TTC549 (cell line): ENCODE results near the gene LOX.

Experiments
- FAIRE-seq: peaks from 2 replicates; lab custom pipeline; 2012; peaks lifted over from hg19 to GRCh38; lab: Jason Lieb, UNC

LOX gene, protein sequence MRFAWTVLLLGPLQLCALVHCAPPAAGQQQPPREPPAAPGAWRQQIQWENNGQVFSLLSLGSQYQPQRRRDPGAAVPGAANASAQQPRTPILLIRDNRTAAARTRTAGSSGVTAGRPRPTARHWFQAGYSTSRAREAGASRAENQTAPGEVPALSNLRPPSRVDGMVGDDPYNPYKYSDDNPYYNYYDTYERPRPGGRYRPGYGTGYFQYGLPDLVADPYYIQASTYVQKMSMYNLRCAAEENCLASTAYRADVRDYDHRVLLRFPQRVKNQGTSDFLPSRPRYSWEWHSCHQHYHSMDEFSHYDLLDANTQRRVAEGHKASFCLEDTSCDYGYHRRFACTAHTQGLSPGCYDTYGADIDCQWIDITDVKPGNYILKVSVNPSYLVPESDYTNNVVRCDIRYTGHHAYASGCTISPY

DNA sequence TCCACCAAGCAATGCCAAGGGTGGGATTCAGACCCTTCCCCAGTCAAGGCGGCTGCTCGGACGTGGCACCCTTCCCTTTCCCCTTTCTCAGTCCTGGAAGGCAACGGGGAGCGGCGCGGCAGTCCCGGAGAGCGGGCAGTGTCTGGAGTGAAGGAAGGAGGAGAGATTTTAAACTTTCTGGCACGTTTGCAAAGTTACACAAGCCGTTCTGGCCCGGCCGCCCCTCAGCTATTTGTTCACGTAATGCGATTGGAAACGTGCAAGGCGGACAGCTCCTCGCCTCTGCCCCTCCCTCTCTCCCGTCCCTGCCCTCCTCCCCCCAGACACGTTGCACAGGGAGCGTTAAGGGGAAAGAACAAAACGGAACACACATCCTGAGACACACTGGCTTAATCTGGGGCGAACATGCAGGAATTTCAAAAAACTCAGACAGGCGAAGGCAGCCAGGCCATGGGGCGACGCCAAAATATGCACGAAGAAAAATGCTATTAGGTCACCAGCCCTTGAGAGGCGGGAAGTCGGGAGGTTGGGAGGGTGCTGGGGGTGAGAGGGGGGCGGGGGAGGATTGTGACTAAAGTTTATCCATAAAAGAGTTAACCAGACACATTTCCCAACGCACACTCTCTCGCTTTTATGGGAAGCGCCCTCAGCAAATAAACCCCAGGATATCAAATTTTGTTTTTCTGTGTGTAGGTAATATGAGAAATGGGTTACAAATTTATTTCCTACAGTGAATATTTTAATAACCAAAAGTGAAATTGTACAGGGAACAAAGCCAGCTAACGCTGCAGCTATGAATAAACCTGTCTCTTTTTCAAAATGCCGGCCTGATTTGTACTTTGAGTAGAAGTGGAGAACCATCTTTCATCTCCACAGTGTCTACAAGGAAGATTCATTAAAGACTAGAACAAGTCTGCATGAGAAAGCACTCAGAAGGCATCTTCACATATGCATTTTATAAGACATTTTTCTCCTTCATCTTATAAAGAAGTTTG, at the start of gene LOX:
LOX (minus strand) TSS at position 144 of the 995 bp plus-strand sequence. CDS start 274 bp downstream, outside the sequence.
- no peak for FAIRE-seq

DNA sequence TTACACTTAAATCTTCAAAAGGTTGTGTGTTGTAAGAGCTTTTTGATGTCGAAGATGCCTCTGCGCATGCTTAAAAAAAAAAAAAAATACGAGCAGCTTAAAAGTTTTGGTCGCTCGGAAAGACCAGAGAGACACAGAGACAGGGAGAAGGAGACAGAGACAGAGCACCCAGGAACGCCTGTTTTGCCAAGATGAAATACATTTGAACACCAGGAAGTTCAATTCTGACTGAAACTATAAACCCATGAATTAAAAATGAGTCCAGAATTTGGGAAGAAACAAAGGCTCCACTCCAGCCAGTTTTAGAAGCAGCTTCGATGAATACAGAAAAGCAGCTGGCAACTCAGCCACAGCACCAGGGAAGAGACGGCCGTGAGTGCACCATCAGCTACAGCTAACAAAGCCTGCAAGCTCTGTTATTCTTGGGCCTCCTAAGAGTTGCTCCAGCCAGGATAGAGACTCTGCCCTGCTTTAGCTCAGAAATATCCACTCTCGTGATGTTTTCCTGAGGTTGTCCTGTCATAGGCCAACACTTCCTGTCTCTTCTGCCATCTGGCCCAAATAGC, 48.8 kb upstream of the LOX start:
- no peak for FAIRE-seq

DNA sequence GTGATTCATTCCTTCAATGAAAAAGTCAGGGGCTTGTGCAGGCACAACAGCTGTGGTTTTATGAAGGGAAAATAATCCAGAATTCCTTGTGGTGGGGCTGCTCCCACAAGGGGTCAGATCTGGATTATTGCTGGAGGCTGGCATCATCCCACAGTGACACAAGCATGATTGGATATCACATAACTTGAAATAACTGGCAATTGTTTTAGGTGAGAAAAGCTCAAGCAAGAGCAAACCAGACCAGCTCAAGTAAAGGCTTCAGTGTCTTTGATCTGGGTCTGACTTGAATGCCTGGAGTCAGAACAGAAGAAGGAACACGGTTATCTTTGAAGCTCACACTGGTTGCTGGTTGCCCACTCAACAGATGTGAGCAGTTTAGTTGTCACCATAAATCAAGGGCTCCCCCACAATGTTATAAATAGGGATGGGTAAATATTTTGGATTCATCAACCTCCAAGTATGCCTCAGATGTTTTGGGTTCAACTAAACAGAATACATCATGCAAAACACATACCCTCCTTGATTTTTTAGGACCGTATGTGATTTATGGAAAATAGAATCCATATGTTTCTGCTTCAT, 48.2 kb upstream of the LOX start:
- no peak for FAIRE-seq

DNA sequence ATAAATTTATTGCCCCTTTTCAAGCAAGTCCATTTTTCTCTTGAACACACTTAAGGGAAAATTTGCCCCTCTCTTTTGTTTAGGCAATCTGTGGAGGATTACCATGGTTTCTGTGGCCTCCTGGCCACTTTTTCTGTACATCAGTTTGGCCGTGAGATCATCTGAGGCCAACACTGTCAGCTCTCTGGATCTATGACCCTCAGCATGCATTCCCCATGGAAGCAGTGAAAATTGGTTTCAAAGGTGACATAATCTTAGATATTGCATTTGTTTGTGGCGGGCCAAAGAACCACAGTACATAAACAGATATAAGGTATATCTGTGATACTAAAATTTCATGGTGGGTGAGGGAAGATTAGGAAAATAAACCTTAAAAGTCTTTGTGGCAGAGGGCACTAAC, 46.7 kb upstream of the LOX start:
- no peak for FAIRE-seq

DNA sequence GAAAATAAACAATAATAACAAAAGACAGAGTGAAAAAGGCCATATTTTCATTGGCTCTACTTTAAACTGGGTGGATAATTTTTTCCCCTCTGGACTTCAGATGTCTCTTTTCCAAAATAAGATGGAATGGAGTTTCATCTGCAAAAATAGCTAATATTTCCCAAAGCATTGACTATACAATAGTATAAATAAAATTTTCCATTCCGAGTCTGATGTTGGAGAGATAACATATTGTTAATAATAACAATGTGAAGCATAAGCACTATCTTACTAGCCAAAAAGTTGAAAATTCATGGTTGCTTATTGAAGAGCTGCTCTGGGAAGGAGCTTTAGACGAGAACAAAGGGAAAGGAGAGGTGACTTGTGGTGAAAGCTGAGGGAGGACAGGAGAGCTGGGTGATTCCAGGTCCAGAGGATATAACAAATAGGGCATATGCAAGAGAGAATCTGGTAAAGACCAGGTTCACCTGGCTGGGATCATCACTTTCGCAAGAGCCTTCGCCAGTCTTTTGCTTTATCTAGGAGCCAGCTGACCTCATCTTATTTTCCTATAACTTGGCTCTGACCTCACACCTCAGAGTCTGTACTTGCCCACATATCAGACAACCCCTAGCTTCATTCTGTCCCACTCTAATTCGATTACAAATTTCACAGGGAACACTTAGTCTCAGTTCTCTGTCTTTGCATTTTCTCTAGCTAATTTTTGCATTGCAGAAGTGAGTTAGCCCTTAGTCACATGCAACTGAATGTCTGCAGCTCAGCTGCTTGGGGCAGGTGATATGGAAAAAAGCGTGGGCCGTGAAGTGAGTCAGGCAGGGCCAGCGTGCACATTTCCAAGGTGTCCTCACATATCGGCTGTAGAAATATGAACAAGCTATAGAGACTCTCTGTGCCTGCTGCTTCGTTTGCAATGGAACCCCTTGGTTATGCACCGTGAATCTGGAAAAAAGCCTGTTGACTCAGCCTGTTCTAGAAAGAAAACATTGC, 43.7 kb upstream of the LOX start:
- no peak for FAIRE-seq

DNA sequence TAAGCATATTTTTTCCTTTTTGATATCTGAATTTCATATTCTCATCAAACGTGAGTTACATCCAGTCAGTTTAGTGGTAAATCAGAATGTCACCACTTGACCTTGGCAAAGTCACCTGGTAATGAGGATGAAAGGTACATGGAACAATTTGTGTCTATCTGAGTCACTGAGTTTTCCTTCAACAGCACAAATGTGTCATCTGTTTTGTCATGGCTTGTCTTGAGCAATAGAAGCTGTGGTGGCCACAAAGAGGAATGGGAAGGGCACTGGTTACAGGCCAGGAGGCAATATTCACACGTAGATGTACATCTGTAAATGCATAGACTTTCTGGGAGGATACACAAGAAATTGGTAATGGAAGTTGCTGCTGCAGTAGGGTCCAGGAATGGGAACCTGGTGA, 42.9 kb upstream of the LOX start:
- FAIRE-seq: no peak

DNA sequence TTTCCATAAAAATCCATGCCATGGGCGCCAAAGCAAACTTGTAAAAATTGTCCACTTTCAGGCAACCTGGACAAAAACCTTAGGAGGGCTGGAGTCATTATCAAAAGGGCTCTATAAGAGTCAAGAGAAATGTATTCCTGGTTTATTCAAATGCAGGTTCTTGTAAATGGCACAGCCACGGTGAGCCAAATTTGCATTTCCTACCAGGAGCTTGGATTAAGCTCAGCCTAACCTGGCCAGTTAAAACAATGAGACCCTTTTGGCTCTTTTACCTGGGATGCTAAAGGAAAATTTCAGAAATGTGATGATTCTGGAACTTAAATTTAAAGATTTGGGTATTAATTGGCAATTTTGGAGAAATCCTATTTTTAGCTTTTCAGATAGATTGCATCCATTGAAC, 42.4 kb upstream of the LOX start:
- FAIRE-seq: no peak

DNA sequence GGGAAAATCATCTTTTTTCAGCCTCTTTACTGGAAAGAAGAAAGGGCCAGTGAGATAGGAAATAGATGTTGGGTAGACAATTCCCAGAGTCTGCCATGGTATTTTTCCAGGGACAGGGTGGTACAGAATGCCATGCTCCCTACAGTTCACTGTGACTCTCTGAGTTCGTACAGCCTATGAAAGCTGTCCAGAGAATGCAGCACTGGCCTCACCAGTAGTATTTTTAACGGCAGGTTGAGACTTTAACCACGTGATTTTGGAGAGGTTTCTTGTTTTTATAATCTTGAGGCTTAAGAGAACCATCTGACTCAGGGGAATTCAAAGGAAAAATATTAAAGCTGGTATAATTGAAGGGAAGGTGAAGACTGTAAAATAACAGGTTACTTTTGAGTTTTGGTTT, 41.1 kb upstream of the LOX start:
- no peak for FAIRE-seq

DNA sequence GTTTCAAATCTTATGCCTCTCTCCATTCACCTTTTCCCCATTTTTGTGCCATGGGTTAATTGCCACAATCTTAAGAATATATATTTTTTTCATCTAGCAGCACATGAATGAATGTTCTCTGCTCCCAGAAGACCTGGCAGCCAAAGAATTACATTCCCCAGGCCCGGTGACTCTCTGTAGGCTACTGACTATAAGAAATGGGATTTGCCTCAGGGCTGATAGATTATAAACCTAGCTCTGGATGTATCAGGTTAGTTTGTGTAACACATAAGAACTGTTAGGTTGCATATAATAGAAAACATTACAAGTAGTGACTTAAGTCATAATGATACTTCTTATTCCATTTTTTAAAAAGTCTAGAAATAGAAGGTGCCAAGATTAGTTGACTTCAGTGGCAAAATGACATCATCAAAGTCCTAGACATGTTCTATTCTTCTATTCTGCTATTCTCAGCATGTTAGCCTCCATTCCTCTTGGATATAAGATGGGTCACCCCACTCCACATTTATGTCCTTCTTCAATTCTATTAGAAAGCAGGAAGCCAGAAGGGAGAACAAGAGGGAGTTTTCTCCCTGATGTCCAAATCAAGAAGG, 40.4 kb upstream of the LOX start:
- FAIRE-seq: no peak

DNA sequence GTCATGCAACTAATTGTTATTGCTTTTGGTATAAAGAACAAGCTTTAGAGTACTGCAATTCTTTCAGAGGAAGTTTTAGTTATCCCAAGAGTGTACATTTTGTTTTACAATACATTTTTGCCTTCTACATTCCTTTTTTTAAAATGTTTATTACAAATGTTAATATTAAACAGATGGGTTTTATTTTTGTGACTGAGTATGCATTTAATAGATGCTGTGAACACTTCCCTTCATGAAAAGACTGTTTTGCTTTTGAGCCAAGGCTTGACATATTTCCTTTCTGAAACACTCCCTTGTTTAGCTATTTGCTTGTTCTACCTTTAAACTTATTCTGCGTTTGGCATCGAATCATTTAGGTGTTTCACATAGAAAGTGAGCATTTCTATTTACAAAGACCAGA, 36.4 kb upstream of the LOX start:
- FAIRE-seq: no peak

DNA sequence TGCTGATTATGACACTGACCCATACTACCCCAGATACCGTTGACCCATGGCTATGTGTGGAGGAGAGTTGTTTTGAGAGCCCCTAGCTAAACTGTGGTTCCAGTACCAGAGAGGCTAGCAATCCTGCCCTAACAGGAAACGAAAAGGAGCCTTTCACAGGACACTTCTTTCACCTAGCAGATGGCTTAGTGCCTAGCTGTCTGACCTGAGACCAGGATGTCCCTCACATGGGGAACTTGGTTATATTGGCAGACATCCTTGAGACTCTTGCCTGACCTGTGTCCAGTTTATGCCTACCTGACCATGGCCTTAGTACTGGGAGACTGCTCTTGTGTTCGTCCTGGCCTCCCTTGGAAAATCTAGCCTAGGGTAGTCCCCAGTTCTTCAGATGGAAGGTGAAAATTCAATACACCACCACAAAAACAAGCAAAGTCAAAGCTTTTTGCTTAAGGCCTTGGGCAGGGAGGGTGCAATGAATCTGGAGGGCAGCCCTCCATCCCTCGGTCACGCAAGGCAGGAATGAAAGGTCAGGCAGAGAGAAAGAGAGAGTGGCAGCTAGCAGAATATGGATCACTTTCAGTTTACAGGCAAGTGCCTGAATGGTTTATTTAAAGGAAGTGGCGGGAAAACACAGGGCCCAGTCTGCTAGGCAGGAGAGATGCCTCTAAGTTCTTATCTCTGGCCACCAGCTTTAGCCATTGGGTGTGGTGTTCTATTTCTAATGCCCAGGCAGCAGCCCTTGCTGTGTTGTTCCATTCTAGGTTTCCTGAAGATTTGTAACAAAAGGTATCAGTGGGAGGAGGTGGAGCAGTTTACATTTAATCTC, 34.9 kb upstream of the LOX start:
- no peak for FAIRE-seq

DNA sequence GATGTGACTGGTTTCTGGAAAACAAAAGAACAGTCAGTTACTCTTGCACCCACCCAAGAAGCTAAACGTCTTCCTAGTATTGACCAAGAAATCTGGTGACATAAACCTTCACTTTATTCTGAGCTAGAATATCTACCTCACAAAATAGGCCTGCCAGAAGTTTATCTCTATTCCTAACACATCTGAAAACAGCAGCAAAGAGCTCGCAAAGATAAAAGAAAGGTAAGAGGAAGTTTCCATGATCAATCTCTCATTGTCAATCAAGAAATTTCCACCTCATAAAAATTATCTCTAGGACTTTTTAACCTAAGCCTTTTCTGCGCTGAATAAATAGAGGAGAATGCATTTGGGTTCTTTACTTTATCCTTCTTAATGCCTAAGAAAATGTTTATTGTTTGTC, 34.0 kb upstream of the LOX start:
- no peak for FAIRE-seq

DNA sequence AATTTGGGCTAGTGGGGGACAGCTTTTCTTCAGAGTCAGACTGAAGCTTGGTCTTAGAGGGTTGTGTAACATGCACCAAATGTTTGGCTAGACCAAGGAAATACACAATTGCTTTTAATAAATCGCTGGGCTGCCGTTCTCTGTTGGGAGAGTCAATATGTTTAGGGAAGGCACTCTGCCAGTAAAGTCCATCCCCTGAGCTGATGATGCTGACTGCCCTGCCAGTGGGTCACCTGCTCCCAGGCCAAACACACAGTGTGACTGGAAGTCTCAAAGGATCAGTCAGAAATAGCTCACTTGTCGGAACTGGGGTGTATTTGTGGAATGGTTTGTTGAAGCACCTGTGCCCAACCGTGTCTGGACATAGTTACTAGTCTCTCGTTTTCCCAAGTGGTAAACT, 33.4 kb upstream of the LOX start:
- FAIRE-seq: no peak

DNA sequence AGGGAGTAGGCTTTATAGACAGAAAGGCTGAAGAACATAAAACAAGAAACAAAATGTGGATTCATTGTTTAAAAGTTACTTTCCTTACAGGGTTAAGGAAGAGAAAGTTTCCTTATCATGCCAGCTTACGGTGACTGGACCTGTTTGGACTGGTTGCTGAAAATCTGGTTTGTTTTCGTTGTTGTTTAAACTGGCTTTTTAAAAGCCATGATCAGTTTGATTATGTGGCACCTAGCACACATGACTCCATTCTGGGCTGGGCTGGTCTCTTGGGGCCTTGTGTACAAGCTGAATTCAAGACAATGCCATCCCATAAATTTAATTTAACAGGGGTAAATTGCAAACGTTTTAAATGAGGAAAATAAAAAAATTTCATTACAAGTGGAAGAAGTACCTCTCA, 32.9 kb upstream of the LOX start:
- FAIRE-seq: no peak

DNA sequence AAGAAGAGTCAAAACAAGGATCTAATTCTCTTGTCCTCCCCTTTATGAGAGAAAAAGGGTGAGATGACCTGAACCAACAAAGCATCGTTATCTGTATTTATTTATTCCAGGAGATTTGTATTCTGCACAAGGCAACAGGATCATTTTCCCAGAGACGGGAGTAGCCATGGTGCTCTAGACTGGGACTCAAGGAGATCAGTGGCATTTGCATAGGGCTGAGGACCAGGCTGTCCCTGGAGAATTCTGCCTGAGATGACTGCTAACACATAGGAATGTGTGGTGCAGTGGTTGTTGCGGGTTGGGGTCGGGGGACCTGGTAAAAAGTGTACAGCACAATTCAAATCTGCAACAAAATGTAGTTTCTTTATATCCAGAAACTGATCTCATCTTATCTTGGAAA, 29.0 kb upstream of the LOX start:
- FAIRE-seq: no peak

DNA sequence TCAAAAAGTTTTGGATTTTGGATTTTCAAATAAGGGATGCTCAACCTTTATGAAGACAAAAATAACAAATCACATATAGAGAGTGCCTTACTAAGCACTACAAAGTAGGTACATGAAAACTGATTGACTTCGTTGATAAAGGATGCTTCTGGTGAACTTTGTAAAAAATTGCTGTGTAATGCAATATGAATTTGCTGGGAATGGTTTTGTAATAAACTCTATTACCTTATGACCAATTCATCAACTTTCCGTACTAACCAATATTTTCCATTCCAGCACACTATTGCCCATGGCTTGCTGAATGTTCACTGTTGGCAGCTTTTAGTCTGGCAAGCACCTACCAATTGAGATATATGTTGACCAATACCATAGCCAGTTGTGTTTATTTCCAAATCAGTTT, 27.9 kb upstream of the LOX start:
- FAIRE-seq: no peak

DNA sequence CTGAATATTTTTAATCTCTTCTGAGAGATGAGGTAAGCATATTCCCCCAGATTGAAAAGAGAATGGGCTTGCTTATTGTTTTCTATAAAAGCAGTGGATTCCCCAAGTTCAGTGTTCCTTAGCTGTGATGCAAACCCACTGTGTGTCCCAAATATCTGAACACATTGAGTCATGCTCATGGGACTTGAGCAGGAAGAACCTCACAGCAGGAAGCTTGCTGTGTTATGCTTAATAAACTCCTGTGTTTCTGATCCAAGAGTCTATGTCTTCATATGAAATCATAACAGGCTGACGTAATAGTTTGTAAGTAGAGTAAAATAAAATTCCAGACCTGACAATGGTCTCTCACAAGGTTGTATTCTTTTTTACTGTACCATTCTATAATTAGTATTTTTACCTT, 24.8 kb upstream of the LOX start:
- FAIRE-seq: no peak

DNA sequence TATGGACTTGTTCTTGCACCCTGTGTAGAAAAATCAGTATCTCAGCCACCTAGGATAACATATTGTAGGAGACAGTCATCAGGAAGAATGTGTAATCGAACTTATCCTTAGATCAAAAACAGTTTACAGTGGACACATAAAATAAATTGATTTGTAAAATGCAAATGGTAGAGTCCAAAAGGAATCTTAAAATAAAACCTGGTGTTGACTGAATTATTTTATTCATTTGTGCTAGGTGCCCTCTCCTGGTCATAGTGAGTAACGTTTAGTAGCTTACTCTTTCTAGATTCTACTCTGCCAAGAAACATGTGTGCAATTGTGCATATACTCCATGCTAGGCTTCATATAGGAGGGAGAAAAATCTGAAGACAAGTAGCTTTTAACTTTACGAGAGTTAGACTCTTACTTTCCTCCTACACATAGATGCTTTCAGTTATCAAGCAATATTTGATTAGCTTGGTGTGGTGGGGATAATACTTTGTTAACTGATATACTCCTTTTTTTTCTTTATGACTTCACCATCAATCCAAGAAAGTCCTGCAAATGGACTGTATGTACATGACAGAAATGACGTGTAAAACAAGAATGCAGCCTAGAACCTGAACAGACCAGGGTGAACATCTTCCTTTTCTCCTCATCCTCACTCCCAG, 23.7 kb upstream of the LOX start:
- FAIRE-seq: peak; percentile 79

DNA sequence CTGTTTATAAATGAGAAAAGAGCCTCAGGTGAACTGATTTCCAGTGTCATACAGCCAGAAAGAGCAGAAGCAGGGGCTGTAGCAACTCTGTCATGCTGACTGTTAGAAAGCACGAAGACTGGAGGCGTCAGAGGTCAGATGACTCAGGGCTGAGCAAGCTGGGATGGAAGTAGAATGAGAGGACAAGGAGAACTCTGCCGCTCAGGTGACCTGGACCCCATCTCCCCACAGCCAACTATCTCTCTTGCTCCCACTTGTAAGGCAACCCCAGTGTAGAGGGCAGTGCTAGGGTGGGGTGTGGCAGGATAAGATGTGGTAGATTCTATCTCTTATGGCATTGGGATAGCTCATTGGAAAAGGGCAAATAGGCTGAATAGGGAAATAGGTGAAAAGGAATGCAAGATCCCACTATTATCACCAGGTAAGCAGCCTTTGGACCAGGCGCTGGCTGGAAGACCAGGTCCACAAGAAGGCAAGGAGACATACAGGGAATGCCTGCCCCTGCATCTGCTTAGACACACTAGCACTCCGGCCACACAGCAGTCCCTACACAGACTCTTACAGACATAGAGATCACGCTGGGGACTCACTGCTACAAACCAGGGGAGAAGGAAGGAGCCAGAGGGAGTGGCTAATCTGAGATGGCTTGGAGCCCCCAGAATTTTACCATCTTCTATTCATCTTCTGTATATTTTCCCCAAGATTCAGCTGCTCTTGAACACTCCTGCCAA, 21.2 kb upstream of the LOX start:
- FAIRE-seq: no peak
